SK-N-SH treated with all-trans-retinoic acid at 6 μM for 48 hours (cell line): ENCODE data around the gene DDX10.

Experiments used
- ARNTL ChIP-seq: fragments of 450-650 bp; formaldehyde crosslinking; IDR thresholded peaks from 2 replicates; pipeline ENCODE4 v1.5.0; 2020; ENCODE audit warnings: low read depth, mild to moderate bottlenecking, moderate library complexity, borderline replicate concordance
- PATZ1 ChIP-seq: fragments of 250-450 bp; sonication (Bioruptor Pico); IDR thresholded peaks from 2 replicates; pipeline ENCODE4 v1.8.0; 2020; ENCODE audit warnings: mild to moderate bottlenecking, moderate library complexity, borderline replicate concordance

GRCh38 chr11:108835624-108836023 lies 170.8 kb downstream of the DDX10 start:
- TF ChIP-seq ARNTL (no peak), PATZ1 (CRISPR knock-in tag) (no peak)
